WTC11 (cell line): ENCODE results near the gene SOCS3. TPM values are rescaled to one million over a fixed set of nuclear protein-coding genes. Genes with fewer than 3 reads are reported as not detected.

ENCODE experiments used
- ATAC-seq: fragments of 200-7000 bp; cut with Tn5 transposase; 2 replicates; pipeline ENCODE4 v1.10.0; 2021; ENCODE audit warnings: mild to moderate bottlenecking, moderate library complexity
- CTCF ChIA-PET: fragments of 300-600 bp; sonication (Branson Sonifier 250); formaldehyde crosslinking; loops from one replicate; lab custom pipeline; 2021; ENCODE audit warnings: antibody characterized with exemption; lab: Charles Lee
- POLR2A ChIA-PET: fragments of 350-600 bp; sonication (Branson Sonifier 250); formaldehyde crosslinking; loops from one replicate; lab custom pipeline; 2021; ENCODE audit warnings: antibody characterized with exemption; lab: Charles Lee
- DNase-seq: peaks from one replicate; pipeline ENCODE4 v3.0.0; 2021; ENCODE audit warnings: low spot score
- H3K27ac Mint-ChIP-seq: 2 replicates; pipeline ENCODE4 v1.8.0; 2021; ENCODE audit warnings: mixed read lengths
- H3K27me3 Mint-ChIP-seq: 2 replicates; pipeline ENCODE4 v1.8.0; 2021; ENCODE audit warnings: low read depth, mild to moderate bottlenecking, moderate library complexity, mixed read lengths
- H3K36me3 Mint-ChIP-seq: 2 replicates; pipeline ENCODE4 v1.8.0; 2021; ENCODE audit warnings: mixed read lengths
- H3K4me1 Mint-ChIP-seq: 2 replicates; pipeline ENCODE4 v1.8.0; 2022; ENCODE audit warnings: mixed read lengths
- H3K4me3 Mint-ChIP-seq: 2 replicates; pipeline ENCODE4 v1.8.0; 2021; ENCODE audit warnings: mild to moderate bottlenecking, moderate library complexity, mixed read lengths
- H3K9me3 Mint-ChIP-seq: 2 replicates; pipeline ENCODE4 v1.8.0; 2021; ENCODE audit warnings: mixed read lengths
- AFF4 ChIP-seq: sonication (generic); formaldehyde crosslinking; IDR thresholded peaks from 2 replicates; pipeline ENCODE4 v1.8.1; 2023; ENCODE audit warnings: mild to moderate bottlenecking, missing genetic modification reagents, borderline replicate concordance
- ARID4B ChIP-seq: sonication (generic); formaldehyde crosslinking; IDR thresholded peaks from 2 replicates; pipeline ENCODE4 v1.8.0; 2023; ENCODE audit warnings: missing genetic modification reagents, mild to moderate bottlenecking, borderline replicate concordance
- ATF2 ChIP-seq: sonication (generic); formaldehyde crosslinking; IDR thresholded peaks from 2 replicates; pipeline ENCODE4 v1.8.1; 2022; ENCODE audit warnings: low read depth, missing genetic modification reagents, borderline replicate concordance
- CREB1 ChIP-seq: sonication (generic); formaldehyde crosslinking; IDR thresholded peaks from 2 replicates; pipeline ENCODE4 v1.8.0; 2023; ENCODE audit warnings: mild to moderate bottlenecking, missing genetic modification reagents
- E2F4 ChIP-seq: sonication (generic); formaldehyde crosslinking; IDR thresholded peaks from 2 replicates; pipeline ENCODE4 v1.8.1; 2022; ENCODE audit warnings: low read depth, mild to moderate bottlenecking, moderate library complexity, missing genetic modification reagents, borderline replicate concordance
- ESRRA ChIP-seq: sonication (generic); formaldehyde crosslinking; IDR thresholded peaks from 2 replicates; pipeline ENCODE4 v1.8.1; 2022; ENCODE audit warnings: mild to moderate bottlenecking, missing genetic modification reagents, borderline replicate concordance
- FOXP1 ChIP-seq: sonication (generic); formaldehyde crosslinking; IDR thresholded peaks from 2 replicates; pipeline ENCODE4 v1.8.0; 2022; ENCODE audit warnings: missing genetic modification reagents, mild to moderate bottlenecking, moderate library complexity, borderline replicate concordance
- JUN ChIP-seq: sonication (generic); formaldehyde crosslinking; IDR thresholded peaks from 2 replicates; pipeline ENCODE4 v1.8.0; 2023; ENCODE audit warnings: mild to moderate bottlenecking, missing genetic modification reagents
- MAX ChIP-seq: sonication (generic); formaldehyde crosslinking; IDR thresholded peaks from 2 replicates; pipeline ENCODE4 v1.8.0; 2022; ENCODE audit warnings: mild to moderate bottlenecking, missing genetic modification reagents
- MLX ChIP-seq: sonication (generic); formaldehyde crosslinking; IDR thresholded peaks from 2 replicates; pipeline ENCODE4 v1.8.1; 2023; ENCODE audit warnings: mild to moderate bottlenecking, missing genetic modification reagents, moderate library complexity
- NFE2L1 ChIP-seq: sonication (generic); formaldehyde crosslinking; IDR thresholded peaks from 2 replicates; pipeline ENCODE4 v1.8.1; 2023; ENCODE audit warnings: missing genetic modification reagents
- NR2C2 ChIP-seq: sonication (generic); formaldehyde crosslinking; IDR thresholded peaks from 2 replicates; pipeline ENCODE4 v1.8.0; 2022; ENCODE audit warnings: mild to moderate bottlenecking, missing genetic modification reagents
- OVOL2 ChIP-seq: fragments of 250-450 bp; sonication (Bioruptor Pico); IDR thresholded peaks from 2 replicates; pipeline ENCODE4 v1.9.0; 2021; ENCODE audit warnings: mild to moderate bottlenecking, borderline replicate concordance
- ZBTB43 ChIP-seq: sonication (generic); formaldehyde crosslinking; IDR thresholded peaks from 2 replicates; pipeline ENCODE4 v1.8.1; 2023; ENCODE audit warnings: mild to moderate bottlenecking, missing genetic modification reagents
- ZNF317 ChIP-seq: sonication (generic); formaldehyde crosslinking; IDR thresholded peaks from 2 replicates; pipeline ENCODE4 v1.8.1; 2023; ENCODE audit warnings: low read depth, mild to moderate bottlenecking, moderate library complexity, missing genetic modification reagents, borderline replicate concordance
- ZNF671 ChIP-seq: fragments of 250-450 bp; sonication (Bioruptor Pico); IDR thresholded peaks from 2 replicates; pipeline ENCODE4 v1.8.0; 2021; ENCODE audit warnings: mild to moderate bottlenecking
- ZSCAN18 ChIP-seq: fragments of 250-450 bp; sonication (Bioruptor Pico); IDR thresholded peaks from 2 replicates; pipeline ENCODE4 v2.1.2; 2022; ENCODE audit warnings: mild to moderate bottlenecking, moderate library complexity
- total RNA-seq: library from RNA; stranded (reverse); gene quantifications from 3 replicates; pipeline ENCODE4 v1.2.3, GENCODE V29; 2021

The SOCS3 gene
- total RNA-seq, 1 experiment from 2014 or later: 23.8 TPM

- Mint-ChIP-seq H3K4me3 (no peak overlapping the region; the same call in 1 of the 2 replicates), H3K4me1 (peaks cover 31% of the 10 kb centered on the region), H3K27me3 (no peaks in the 10 kb centered on the region), H3K9me3 (no peaks in the 10 kb centered on the region), H3K27ac (peak overlapping the region; percentile 71), H3K36me3 (no peaks in the 10 kb centered on the region)
- ATAC-seq (peak; percentile 42), DNase-seq (no peak)
- CTCF ChIA-PET: interaction anchor here (0.9 to 2.0 kb wide), 7 partner anchors 9 to 74 kb away, joined by 3 to 9 read pairs (median 5); no protein-coding TSS in a partner anchor
- TF ChIP-seq CREB1 (CRISPR knock-in tag) (no peak), NR2C2 (CRISPR knock-in tag) (no peak), NFE2L1 (CRISPR knock-in tag) (no peak), AFF4 (no peak), E2F4 (CRISPR knock-in tag) (no peak), ZNF671 (CRISPR knock-in tag) (no peak)
- POLR2A ChIA-PET: interaction anchor here (1.0 to 1.9 kb wide), 4 partner anchors 10 to 71 kb away, joined by 3 to 4 read pairs (median 4); no protein-coding TSS in a partner anchor
These were observed 34.7 kb downstream of the SOCS3 start for GRCh38 chr17:78325076-78325687.

- no peaks in the 10 kb centered on the region for H3K9me3 Mint-ChIP-seq
- H3K27ac Mint-ChIP-seq: peak overlapping the region; percentile 71
- ChIA-PET CTCF (interaction anchor here (0.9 to 2.0 kb wide), 7 partner anchors 8 to 73 kb away, joined by 3 to 9 read pairs (median 5); no protein-coding TSS in a partner anchor), POLR2A (interaction anchor here (1.0 to 1.9 kb wide), 5 partner anchors 10 to 70 kb away, joined by 3 to 4 read pairs (median 4); no protein-coding TSS in a partner anchor)
- H3K4me1 Mint-ChIP-seq: peaks cover 33% of the 10 kb centered on the region
- H3K4me3 Mint-ChIP-seq: peak overlapping the region; percentile 29
- H3K27me3 Mint-ChIP-seq: no peaks in the 10 kb centered on the region
- ATAC-seq (peak; percentile 73), DNase-seq (peak; percentile 53)
- H3K36me3 Mint-ChIP-seq: no peaks in the 10 kb centered on the region
- TF ChIP-seq OVOL2 (no peak), MAX (no peak), JUN (CRISPR knock-in tag) (no peak), ATF2 (CRISPR knock-in tag) (no peak), ZNF317 (CRISPR knock-in tag) (no peak), ZSCAN18 (CRISPR knock-in tag) (no peak), ARID4B (CRISPR knock-in tag) (no peak), MLX (CRISPR knock-in tag) (no peak), ESRRA (CRISPR knock-in tag) (no peak), FOXP1 (CRISPR knock-in tag) (no peak), ZBTB43 (no peak)
These were observed 35.3 kb downstream of the SOCS3 start for GRCh38 chr17:78324391-78325075.
